ENCODE data around the gene KCNG4. TPM values are rescaled to one million over a fixed set of nuclear protein-coding genes. Genes with fewer than 3 reads are reported as not detected.

KCNG4 gene
- total and polyA plus RNA-seq, 2 of the 8 experiments (the other 6 are each of a cell fraction or from before 2014, with no cell fraction given): not detected

- TF ChIP-seq EZH2 (IDR thresholded peaks at IDR 0.05; ENCODE audit: low read depth, low read length, severe bottlenecking): no peak
Observed at GRCh38 chr16:84195201-84196093, 44.4 kb downstream of the KCNG4 start (continued).

Measured in H1 (cell line).